OCI-LY7 (cell line): Measurements from ENCODE around the gene MYT1. TPM values are rescaled to one million over a fixed set of nuclear protein-coding genes. Genes with fewer than 3 reads are reported as not detected.

ENCODE experiments used
- BruUV-seq: library from RNA; stranded (reverse); fragments of 400-500 nt; replicated peaks from 2 replicates; lab custom pipeline; 2021; lab: Mats Ljungman, UMichigan
- CTCF ChIA-PET: fragments of 300-600 bp; sonication (Branson Sonifier 250); formaldehyde crosslinking; loops from one replicate; lab custom pipeline; 2022; ENCODE audit warnings: antibody characterized with exemption; ENCODE audit not compliant: unreplicated experiment; lab: Charles Lee
- POLR2A ChIA-PET: fragments of 300-600 bp; sonication (Branson Sonifier 250); formaldehyde crosslinking; loops from one replicate; lab custom pipeline; 2022; ENCODE audit warnings: antibody characterized with exemption; lab: Charles Lee
- DNase-seq: peaks from one replicate; pipeline ENCODE4 v3.0.0-alpha.2; 2015; ENCODE audit warnings: low spot score
- H2AFZ ChIP-seq: fragments of 200-600 bp; sonication (generic), shearing (Covaris generic); 2 replicates; pipeline ENCODE4 v1.6.1; 2014; ENCODE audit warnings: mild to moderate bottlenecking, antibody characterized with exemption, low read length, moderate library complexity
- H3K27ac ChIP-seq: fragments of 200-600 bp; sonication (generic); 2 replicates; pipeline ENCODE4 v1.5.1; 2014; ENCODE audit warnings: mixed run types, low read depth, mild to moderate bottlenecking, moderate library complexity, low read length, inconsistent platforms; ENCODE audit not compliant: poor library complexity, severe bottlenecking
- H3K36me3 ChIP-seq: fragments of 200-600 bp; sonication (generic); 2 replicates; pipeline ENCODE4 v1.6.1; 2014; ENCODE audit warnings: mild to moderate bottlenecking, antibody characterized with exemption, low read length, moderate library complexity, mixed read lengths; ENCODE audit not compliant: insufficient read depth
- H3K4me1 ChIP-seq: fragments of 200-600 bp; sonication (generic); 2 replicates; pipeline ENCODE4 v1.5.1; 2014; ENCODE audit warnings: mild to moderate bottlenecking, low read length; ENCODE audit not compliant: insufficient read depth, poor library complexity, severe bottlenecking
- H3K4me2 ChIP-seq: fragments of 200-600 bp; sonication (generic); 2 replicates; pipeline ENCODE4 v1.6.1; 2014; ENCODE audit warnings: mild to moderate bottlenecking, low read length
- H3K4me3 ChIP-seq: fragments of 200-600 bp; sonication (generic); 2 replicates; pipeline ENCODE4 v1.5.1; 2014; ENCODE audit warnings: mild to moderate bottlenecking, low read depth, low read length; ENCODE audit not compliant: poor library complexity, severe bottlenecking
- H3K79me2 ChIP-seq: fragments of 200-600 bp; sonication (generic); 2 replicates; pipeline ENCODE4 v1.6.1; 2016; ENCODE audit warnings: low read depth, mild to moderate bottlenecking, low read length, moderate library complexity, mixed read lengths; ENCODE audit not compliant: insufficient read depth
- H3K9me2 ChIP-seq: fragments of 200-600 bp; sonication (generic); 2 replicates; pipeline ENCODE4 v1.6.1; 2016; ENCODE audit warnings: mild to moderate bottlenecking, low read length, mixed read lengths; ENCODE audit not compliant: insufficient read depth
- H3K9me3 ChIP-seq: fragments of 200-600 bp; sonication (generic); 2 replicates; pipeline ENCODE4 v1.6.1; 2014; ENCODE audit warnings: mild to moderate bottlenecking, mixed run types, low read length, mixed read lengths
- H4K20me1 ChIP-seq: fragments of 200-600 bp; sonication (generic); 2 replicates; pipeline ENCODE4 v1.6.1; 2014; ENCODE audit warnings: mild to moderate bottlenecking, antibody characterized with exemption, low read length, moderate library complexity, mixed read lengths; ENCODE audit not compliant: insufficient read depth
- EZH2phosphoT487 ChIP-seq: fragments of 200-600 bp; sonication (generic); IDR thresholded peaks from 2 replicates; pipeline ENCODE4 v1.6.1; 2018; ENCODE audit warnings: low read depth, borderline replicate concordance, mild to moderate bottlenecking, mixed run types, antibody characterized with exemption, low read length, moderate library complexity, mixed read lengths
- intact Hi-C: fragments of 100-400 bp; cut with micrococcal nuclease; formaldehyde crosslinking; loops from one replicate; pipeline ENCODE4 v1.10.0; 2022; ENCODE audit not compliant: unreplicated experiment
- total RNA-seq, 2 experiments: library from RNA; depleted of rRNA in 1 of 2; stranded (reverse); fragments of >200 nt in 1 of 2; shearing (Covaris generic) in 1 of 2; gene quantifications; 2 replicates each; pipeline ENCODE4 v1.2.3, GENCODE V29; 2014 to 2022
- TF ChIP-seq, protein P1 (sequence below): fragments of 200-600 bp; sonication (generic); conservative IDR thresholded peaks from 2 replicates; pipeline ENCODE4 v1.5.1; 2014; ENCODE audit warnings: mild to moderate bottlenecking, antibody characterized with exemption, low read length, moderate library complexity, mixed read lengths

The MYT1 gene
- total RNA-seq, 2 experiments from 2014 or later: 0.32 to 0.95 TPM

DNA sequence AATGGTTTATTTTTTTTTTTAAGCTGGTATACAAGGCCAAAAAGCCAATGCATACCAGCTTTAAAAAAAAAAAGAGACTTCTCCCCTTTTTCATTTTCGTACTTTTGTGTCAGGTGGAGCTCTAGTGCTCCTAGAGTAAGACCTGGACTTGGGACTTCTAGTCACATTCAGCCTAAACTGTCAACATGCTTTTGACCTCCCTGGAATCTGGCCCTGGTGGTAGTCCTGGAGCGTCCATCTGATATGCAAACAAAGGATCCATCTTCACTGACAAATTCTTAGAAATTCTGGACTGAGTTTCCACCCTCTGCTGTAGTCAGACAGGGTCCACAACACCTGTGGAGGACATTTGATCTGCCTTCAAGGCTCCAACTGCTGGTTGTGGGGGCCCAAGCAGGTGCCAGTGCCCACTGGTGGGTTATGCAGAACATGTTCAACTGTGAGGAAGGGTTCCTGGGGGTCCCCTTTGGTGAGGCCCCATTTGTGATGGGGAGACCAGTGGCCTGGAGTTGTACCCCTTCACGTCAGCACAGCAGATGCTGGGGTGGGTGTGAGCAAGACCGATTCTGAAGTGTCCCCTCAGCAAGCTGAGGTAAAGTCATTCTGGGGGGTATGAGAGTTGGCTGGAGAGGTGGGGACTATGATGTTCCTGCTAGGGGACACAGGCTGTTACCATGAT is 78.7 kb downstream of the MYT1 start:
- POLR2A ChIA-PET: interaction anchor here (0.9 to 1.5 kb wide), 2 partner anchors 9 to 12 kb away, joined by 3 read pairs; no protein-coding TSS in a partner anchor
- H3K27ac ChIP-seq: no peak overlapping the region
- H4K20me1 ChIP-seq: no peaks in the 10 kb centered on the region
- CTCF ChIA-PET: interaction anchor here (0.6 to 1.0 kb wide), 2 partner anchors 13 to 141 kb away, joined by 4 read pairs; partner anchors contain the start of gene PCMTD2
- no peak for TF ChIP-seq EZH2phosphoT487
- TF ChIP-seq, protein P1, sequence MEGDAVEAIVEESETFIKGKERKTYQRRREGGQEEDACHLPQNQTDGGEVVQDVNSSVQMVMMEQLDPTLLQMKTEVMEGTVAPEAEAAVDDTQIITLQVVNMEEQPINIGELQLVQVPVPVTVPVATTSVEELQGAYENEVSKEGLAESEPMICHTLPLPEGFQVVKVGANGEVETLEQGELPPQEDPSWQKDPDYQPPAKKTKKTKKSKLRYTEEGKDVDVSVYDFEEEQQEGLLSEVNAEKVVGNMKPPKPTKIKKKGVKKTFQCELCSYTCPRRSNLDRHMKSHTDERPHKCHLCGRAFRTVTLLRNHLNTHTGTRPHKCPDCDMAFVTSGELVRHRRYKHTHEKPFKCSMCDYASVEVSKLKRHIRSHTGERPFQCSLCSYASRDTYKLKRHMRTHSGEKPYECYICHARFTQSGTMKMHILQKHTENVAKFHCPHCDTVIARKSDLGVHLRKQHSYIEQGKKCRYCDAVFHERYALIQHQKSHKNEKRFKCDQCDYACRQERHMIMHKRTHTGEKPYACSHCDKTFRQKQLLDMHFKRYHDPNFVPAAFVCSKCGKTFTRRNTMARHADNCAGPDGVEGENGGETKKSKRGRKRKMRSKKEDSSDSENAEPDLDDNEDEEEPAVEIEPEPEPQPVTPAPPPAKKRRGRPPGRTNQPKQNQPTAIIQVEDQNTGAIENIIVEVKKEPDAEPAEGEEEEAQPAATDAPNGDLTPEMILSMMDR: no peak
- no peaks in the 10 kb centered on the region for H3K4me1 ChIP-seq
- H2AFZ ChIP-seq: no peak overlapping the region
- DNase-seq: no peak
- no peaks in the 10 kb centered on the region for H3K9me3 ChIP-seq
- intact Hi-C loops: no loop called here
- H3K9me2 ChIP-seq: no peaks in the 10 kb centered on the region
- no peak overlapping the region for H3K4me2 ChIP-seq
- no peaks in the 10 kb centered on the region for H3K79me2 ChIP-seq
- H3K4me3 ChIP-seq: no peak overlapping the region
- BruUV-seq: no TSS peak
- H3K36me3 ChIP-seq: no peaks in the 10 kb centered on the region

DNA sequence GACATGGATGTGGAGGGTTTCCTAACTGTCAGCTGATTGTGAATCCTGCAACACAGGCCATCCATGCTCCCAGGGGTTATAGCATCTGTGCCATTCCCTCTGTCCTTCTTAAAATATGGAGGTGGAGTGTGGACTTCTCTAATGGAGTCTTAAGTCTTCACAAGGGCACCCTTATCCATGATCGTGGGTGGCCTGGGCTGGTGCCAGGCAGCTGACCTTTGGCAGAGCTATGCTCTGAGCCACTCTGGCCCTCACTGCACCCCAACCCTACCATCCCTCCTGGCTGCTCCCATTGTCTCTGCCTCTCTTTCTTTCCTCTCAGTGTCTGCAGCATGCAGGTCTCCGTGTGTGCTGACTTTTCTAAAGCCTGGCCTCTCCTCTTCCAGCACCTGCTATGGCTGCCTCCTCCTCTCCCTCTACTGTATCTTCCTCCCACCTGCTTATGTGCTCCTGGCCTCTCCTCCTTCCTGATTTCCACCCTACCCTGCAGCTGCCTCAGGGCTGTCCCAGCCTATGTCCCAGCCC is 80.1 kb downstream of the MYT1 start:
- ChIA-PET CTCF (interaction anchor here (1.0 kb wide), 1 partner anchor 12 kb away, joined by 4 read pairs; the partner anchor contains the start of gene PCMTD2), POLR2A (interaction anchor here (1.5 kb wide), 1 partner anchor 11 kb away, joined by 3 read pairs; no protein-coding TSS in a partner anchor)
- H2AFZ ChIP-seq: no peak overlapping the region
- no peaks in the 10 kb centered on the region for H3K79me2 ChIP-seq
- no TSS peak for BruUV-seq
- TF ChIP-seq, protein P1: no peak
- TF ChIP-seq EZH2phosphoT487: no peak
- H3K9me2 ChIP-seq: no peaks in the 10 kb centered on the region
- no peak overlapping the region for H3K4me2 ChIP-seq
- intact Hi-C loops: no loop called here
- H3K9me3 ChIP-seq: no peaks in the 10 kb centered on the region
- DNase-seq: no peak
- no peaks in the 10 kb centered on the region for H3K4me1 ChIP-seq
- H3K4me3 ChIP-seq: no peak overlapping the region
- no peaks in the 10 kb centered on the region for H3K36me3 ChIP-seq
- no peaks in the 10 kb centered on the region for H4K20me1 ChIP-seq
- H3K27ac ChIP-seq: no peak overlapping the region
